ENCODE measurements around the gene GPAT3. TPM values are rescaled to one million over a fixed set of nuclear protein-coding genes. Genes with fewer than 3 reads are reported as not detected.
A peak's percentile ranks its signal among the peaks of the same experiment; 100 is the strongest.
"Not testable (repeated sequence)": the region's sequence is repeated elsewhere in the genome, so short reads cannot be mapped to it uniquely, and the experiment has no call there.

Gene GPAT3
- polyA plus RNA-seq, 4 donors: 12.9 to 22.4 (median 18.6) TPM

DNA sequence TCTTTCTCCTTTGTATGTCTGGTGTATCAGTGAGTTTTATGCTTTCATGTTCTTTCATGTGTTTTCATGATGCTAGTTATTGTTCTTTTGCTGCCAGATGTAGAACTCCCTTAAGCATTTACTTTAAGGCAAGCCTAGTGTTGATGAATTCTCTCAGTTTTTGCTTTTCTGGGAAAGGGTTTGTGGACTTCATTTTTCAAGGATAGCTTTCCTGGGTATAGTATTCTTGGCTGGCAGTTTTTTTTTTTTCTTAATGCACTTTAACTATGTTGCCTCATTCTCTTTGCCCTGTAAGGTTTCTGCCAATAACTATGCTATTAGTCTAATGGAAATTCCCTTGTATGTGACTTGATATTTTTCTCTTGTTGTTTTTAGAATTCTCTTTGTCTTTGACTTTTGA, 77.1 kb downstream of the GPAT3 start:
- no peak overlapping the region for H3K27ac ChIP-seq (ENCODE audit: low read depth in 1 of 3, low read length in 2 of 3)
- FAIRE-seq: no peak

DNA sequence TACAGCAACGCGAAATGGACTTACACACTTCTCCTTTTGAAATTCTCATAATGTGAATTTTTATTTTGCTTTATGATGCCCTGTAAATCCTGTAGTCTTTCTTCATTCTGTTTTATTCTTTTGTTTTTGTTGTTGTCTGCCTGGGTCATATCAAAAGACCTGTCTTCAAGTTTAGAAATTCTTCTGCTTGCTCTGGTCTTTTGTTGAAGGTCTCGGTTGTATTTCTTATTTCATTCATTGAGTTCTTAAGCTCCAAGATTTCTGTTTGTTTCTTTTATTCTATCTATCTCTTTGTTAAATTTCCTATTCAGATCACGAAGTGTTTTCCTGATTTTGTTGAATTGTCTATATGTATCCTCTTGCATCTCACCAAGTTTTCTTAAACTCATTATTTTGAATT, 78.1 kb downstream of the GPAT3 start:
- no peaks in the 10 kb centered on the region for H3K36me3 ChIP-seq (ENCODE audit: control insufficient read depth in 3 of 3, insufficient read depth in 2 of 3, low read depth in 1 of 3, low read length in 3 of 3)
- DNase-seq: no peak
- 89 to 94% (median 92%) methylated on average over 4 of the region's 4 CpGs for WGBS, 3 donors
- H3K9me3 ChIP-seq (ENCODE audit: control insufficient read depth in 2 of 2, insufficient read depth in 1 of 2, low read depth in 1 of 2, low read length in 1 of 2): peaks cover 0 to 19% of the 10 kb centered on the region in 2 donors
- peaks cover 0 to 10% (median 3%) of the 10 kb centered on the region in 3 donors for H3K4me1 ChIP-seq (ENCODE audit: control insufficient read depth in 3 of 3, insufficient read depth in 2 of 3, low read depth in 1 of 3, low read length in 2 of 3)
- H3K4me3 ChIP-seq (ENCODE audit: low read depth in 1 of 3, low read length in 3 of 3): no peak overlapping the region
- FAIRE-seq: no peak
- no peak overlapping the region for H3K27ac ChIP-seq (ENCODE audit: low read depth in 1 of 3, low read length in 2 of 3)
- H3K27me3 ChIP-seq (ENCODE audit: control insufficient read depth in 3 of 3, insufficient read depth in 3 of 3, low read length in 3 of 3): peaks cover 0 to 2% (median 0%) of the 10 kb centered on the region in 3 donors

More for the DNA sequence above, 77.1 kb downstream of the GPAT3 start:
- Histone ChIP-seq H3K4me1 (ENCODE audit: control insufficient read depth in 3 of 3, insufficient read depth in 2 of 3, low read depth in 1 of 3, low read length in 2 of 3) (peaks cover 0 to 2% (median 0%) of the 10 kb centered on the region in 3 donors), H3K27me3 (ENCODE audit: control insufficient read depth in 3 of 3, insufficient read depth in 3 of 3, low read length in 3 of 3) (peaks cover 0 to 2% (median 0%) of the 10 kb centered on the region in 3 donors), H3K36me3 (ENCODE audit: control insufficient read depth in 3 of 3, insufficient read depth in 2 of 3, low read depth in 1 of 3, low read length in 3 of 3) (no peaks in the 10 kb centered on the region), H3K4me3 (ENCODE audit: low read depth in 1 of 3, low read length in 3 of 3) (no peak overlapping the region), H3K9me3 (ENCODE audit: control insufficient read depth in 2 of 2, insufficient read depth in 1 of 2, low read depth in 1 of 2, low read length in 1 of 2) (peaks cover 0 to 19% of the 10 kb centered on the region in 2 donors)
- DNase-seq: no peak

DNA sequence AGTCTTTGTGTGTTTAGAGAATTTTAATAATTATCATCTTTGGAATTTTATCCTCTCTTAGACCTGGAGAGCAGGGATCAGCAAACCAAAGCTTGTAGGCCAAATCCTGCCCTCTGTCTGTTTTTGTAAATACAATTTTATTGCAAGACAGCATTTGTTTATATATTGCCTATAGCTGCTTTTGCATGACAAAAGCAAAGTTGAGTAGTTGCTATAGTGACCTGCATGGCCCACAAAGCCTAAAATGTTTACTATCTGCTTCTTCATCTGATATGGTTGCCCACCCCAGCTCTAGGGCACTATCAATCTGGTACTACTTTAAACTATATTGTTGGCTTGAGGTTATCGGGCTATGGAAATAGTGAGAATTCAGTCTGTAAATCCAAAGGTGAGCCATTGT, 80.3 kb downstream of the GPAT3 start:
- 27 to 96% (median 43%) methylated on average over 1 of the region's 1 CpG for WGBS, 3 donors

DNA sequence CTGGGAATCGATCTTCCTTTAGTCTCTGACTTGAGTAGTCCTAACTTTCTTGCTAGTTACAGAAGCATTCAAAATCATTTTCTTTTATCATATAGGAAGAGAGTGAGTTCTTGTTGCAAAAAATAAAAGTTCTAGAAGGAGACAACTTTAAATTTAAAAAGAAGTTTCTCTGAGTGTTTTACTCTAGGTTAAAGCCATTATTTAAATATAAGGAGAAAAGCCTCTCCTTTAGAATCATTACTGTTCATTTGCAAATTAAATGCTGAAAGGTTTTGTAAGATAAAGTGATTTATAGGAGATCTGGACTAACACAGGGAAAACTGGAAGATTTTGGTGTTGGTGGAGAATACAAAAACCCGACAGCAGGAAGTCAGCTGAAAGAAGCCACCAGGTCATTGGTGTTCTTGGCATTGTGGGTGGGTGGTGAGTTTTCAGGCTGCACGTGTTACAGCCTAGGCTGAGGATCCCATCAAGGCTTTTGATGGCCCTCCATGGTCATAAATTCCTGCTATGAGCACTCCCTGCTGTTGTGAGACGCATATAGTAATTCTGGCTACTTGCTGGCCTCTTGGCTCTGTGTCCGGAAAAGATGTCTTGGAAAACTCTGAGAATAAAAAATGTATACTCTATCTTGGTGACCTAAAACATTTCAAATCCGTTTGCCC, 81.6 kb downstream of the GPAT3 start:
- no peak overlapping the region for H3K27ac ChIP-seq (ENCODE audit: low read depth in 1 of 3, low read length in 2 of 3)
- FAIRE-seq (no peak), DNase-seq (no peak)

More for the DNA sequence above, 80.3 kb downstream of the GPAT3 start:
- H3K4me1 ChIP-seq (ENCODE audit: control insufficient read depth in 3 of 3, insufficient read depth in 2 of 3, low read depth in 1 of 3, low read length in 2 of 3): peaks cover 1 to 11% (median 3%) of the 10 kb centered on the region in 3 donors
- DNase-seq (no peak), FAIRE-seq (no peak)
- peaks cover 0 to 5% (median 0%) of the 10 kb centered on the region in 3 donors for H3K27me3 ChIP-seq (ENCODE audit: control insufficient read depth in 3 of 3, insufficient read depth in 3 of 3, low read length in 3 of 3)
- H3K4me3 ChIP-seq (ENCODE audit: low read depth in 1 of 3, low read length in 3 of 3): no peak overlapping the region
- peaks cover 0 to 22% of the 10 kb centered on the region in 2 donors for H3K9me3 ChIP-seq (ENCODE audit: control insufficient read depth in 2 of 2, insufficient read depth in 1 of 2, low read depth in 1 of 2, low read length in 1 of 2)
- H3K36me3 ChIP-seq (ENCODE audit: control insufficient read depth in 3 of 3, insufficient read depth in 2 of 3, low read depth in 1 of 3, low read length in 3 of 3): no peaks in the 10 kb centered on the region
- H3K27ac ChIP-seq (ENCODE audit: low read depth in 1 of 3, low read length in 2 of 3): no peak overlapping the region

DNA sequence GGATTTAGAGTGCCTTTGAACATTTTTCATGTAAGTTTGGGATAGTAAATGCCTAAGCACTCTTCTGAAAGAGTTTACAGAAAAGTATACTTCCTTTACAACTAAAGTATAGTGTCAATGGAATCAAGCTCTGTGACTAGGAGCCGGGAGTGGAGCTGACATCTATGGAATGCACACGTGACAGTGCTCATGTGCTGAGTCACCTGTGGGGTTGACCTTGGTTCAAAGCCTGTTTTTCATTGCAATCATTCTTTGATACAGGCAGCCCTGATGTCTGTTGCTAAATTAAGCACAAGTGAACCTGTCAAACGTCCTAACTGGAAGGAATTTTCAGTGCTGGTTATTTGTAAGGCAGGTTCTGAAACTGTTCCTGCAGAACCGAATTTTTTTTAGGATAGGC, 82.5 kb downstream of the GPAT3 start:
- Histone ChIP-seq H3K27me3 (ENCODE audit: control insufficient read depth in 3 of 3, insufficient read depth in 3 of 3, low read length in 3 of 3) (peaks cover 0 to 7% (median 0%) of the 10 kb centered on the region in 3 donors), H3K4me3 (ENCODE audit: low read depth in 1 of 3, low read length in 3 of 3) (no peak overlapping the region), H3K9me3 (ENCODE audit: control insufficient read depth in 2 of 2, insufficient read depth in 1 of 2, low read depth in 1 of 2, low read length in 1 of 2) (peaks cover 0 to 36% of the 10 kb centered on the region in 2 donors), H3K4me1 (ENCODE audit: control insufficient read depth in 3 of 3, insufficient read depth in 2 of 3, low read depth in 1 of 3, low read length in 2 of 3) (peaks cover 1 to 11% (median 3%) of the 10 kb centered on the region in 3 donors), H3K27ac (ENCODE audit: low read depth in 1 of 3, low read length in 2 of 3) (peak overlapping the region in 2 of 3 donors; percentile 56), H3K36me3 (ENCODE audit: control insufficient read depth in 3 of 3, insufficient read depth in 2 of 3, low read depth in 1 of 3, low read length in 3 of 3) (no peaks in the 10 kb centered on the region)
- 7 to 26% (median 10%) methylated on average over 4 of the region's 4 CpGs for WGBS, 3 donors
- no peak for FAIRE-seq
- peak; percentile 82 to 92 for DNase-seq

More for the DNA sequence above, 81.6 kb downstream of the GPAT3 start:
- H3K36me3 ChIP-seq (ENCODE audit: control insufficient read depth in 3 of 3, insufficient read depth in 2 of 3, low read depth in 1 of 3, low read length in 3 of 3): no peaks in the 10 kb centered on the region
- no peak overlapping the region for H3K4me3 ChIP-seq (ENCODE audit: low read depth in 1 of 3, low read length in 3 of 3)
- peaks cover 1 to 11% (median 3%) of the 10 kb centered on the region in 3 donors for H3K4me1 ChIP-seq (ENCODE audit: control insufficient read depth in 3 of 3, insufficient read depth in 2 of 3, low read depth in 1 of 3, low read length in 2 of 3)
- peaks cover 0 to 7% (median 0%) of the 10 kb centered on the region in 3 donors for H3K27me3 ChIP-seq (ENCODE audit: control insufficient read depth in 3 of 3, insufficient read depth in 3 of 3, low read length in 3 of 3)
- H3K9me3 ChIP-seq (ENCODE audit: control insufficient read depth in 2 of 2, insufficient read depth in 1 of 2, low read depth in 1 of 2, low read length in 1 of 2): peaks cover 0 to 30% of the 10 kb centered on the region in 2 donors
- 67 to 86% (median 78%) methylated on average over 6 of the region's 6 CpGs for WGBS, 3 donors

DNA sequence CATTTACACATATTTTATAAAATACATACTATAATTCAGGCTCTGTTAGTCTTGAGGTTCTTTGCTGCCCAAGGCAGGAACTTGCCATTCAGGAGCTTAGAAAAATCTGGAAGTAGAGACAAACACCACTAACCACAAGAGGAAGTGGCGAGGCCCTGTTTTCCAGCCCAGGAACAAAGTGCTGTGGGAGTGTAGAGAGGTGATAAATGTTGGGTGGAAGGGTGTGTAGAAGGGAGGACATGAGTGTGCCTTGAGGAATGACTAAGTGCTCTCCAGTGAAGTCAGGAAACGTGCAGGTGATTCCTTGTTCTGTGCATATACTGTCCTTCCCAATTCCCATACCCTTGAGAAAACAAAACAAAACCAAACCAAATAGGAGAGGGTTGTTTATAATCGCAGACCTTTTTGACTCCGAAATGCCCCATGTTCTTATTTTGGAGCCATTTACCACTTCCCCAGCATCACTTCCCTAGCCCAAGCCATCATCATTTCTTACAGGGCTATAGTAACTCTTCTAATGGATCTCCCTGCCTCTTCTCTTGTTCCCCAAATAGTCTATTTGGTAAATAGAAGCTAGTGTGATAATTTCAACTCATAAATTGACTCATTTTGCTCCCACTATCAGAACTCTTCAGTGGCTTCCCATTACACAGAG, 83.2 kb downstream of the GPAT3 start:
- Histone ChIP-seq H3K27ac (ENCODE audit: low read depth in 1 of 3, low read length in 2 of 3) (peak overlapping the region; percentile 30 to 46 (median 42)), H3K4me3 (ENCODE audit: low read depth in 1 of 3, low read length in 3 of 3) (no peak overlapping the region), H3K9me3 (ENCODE audit: control insufficient read depth in 2 of 2, insufficient read depth in 1 of 2, low read depth in 1 of 2, low read length in 1 of 2) (peaks cover 0 to 32% of the 10 kb centered on the region in 2 donors), H3K27me3 (ENCODE audit: control insufficient read depth in 3 of 3, insufficient read depth in 3 of 3, low read length in 3 of 3) (peaks cover 0 to 7% (median 0%) of the 10 kb centered on the region in 3 donors), H3K4me1 (ENCODE audit: control insufficient read depth in 3 of 3, insufficient read depth in 2 of 3, low read depth in 1 of 3, low read length in 2 of 3) (peaks cover 1 to 11% (median 3%) of the 10 kb centered on the region in 3 donors), H3K36me3 (ENCODE audit: control insufficient read depth in 3 of 3, insufficient read depth in 2 of 3, low read depth in 1 of 3, low read length in 3 of 3) (no peaks in the 10 kb centered on the region)
- WGBS, 3 donors: 37 to 54% (median 46%) methylated on average over 4 of the region's 4 CpGs
- FAIRE-seq (no peak), DNase-seq (peak in 1 of 2 donors; percentile 79)

DNA sequence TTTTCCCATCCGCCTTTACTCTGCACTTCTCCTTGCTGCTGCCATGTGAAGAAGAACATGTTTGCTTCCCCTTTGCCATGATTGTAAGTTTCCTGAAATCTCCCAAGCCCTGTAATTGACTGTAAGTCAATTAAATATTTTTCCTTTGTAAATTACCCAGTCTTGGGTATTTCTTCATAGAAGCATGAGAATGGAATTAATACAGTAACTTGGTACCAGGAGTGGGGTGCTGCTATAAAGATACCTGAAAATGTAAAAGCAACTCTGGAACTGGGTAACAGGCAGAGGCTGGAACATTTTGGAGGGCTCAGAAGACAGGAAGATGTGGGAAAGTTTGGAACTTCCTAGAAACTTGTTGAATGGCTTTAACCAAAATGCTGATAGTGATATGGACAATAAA, 86.2 kb downstream of the GPAT3 start:
- not testable (repeated sequence) for H3K36me3 ChIP-seq (ENCODE audit: control insufficient read depth in 3 of 3, insufficient read depth in 2 of 3, low read depth in 1 of 3, low read length in 3 of 3); FAIRE-seq; DNase-seq; H3K27me3 ChIP-seq (ENCODE audit: control insufficient read depth in 3 of 3, insufficient read depth in 3 of 3, low read length in 3 of 3); H3K4me3 ChIP-seq (ENCODE audit: low read depth in 1 of 3, low read length in 3 of 3); H3K27ac ChIP-seq (ENCODE audit: low read depth in 1 of 3, low read length in 2 of 3)
- Histone ChIP-seq H3K9me3 (ENCODE audit: control insufficient read depth in 2 of 2, insufficient read depth in 1 of 2, low read depth in 1 of 2, low read length in 1 of 2) (peaks cover 0 to 22% of the 10 kb centered on the region in 2 donors), H3K4me1 (ENCODE audit: control insufficient read depth in 3 of 3, insufficient read depth in 2 of 3, low read depth in 1 of 3, low read length in 2 of 3) (peaks cover 1 to 11% (median 3%) of the 10 kb centered on the region in 3 donors)
- 90 to 95% (median 94%) methylated on average over 1 of the region's 1 CpG for WGBS, 3 donors

DNA sequence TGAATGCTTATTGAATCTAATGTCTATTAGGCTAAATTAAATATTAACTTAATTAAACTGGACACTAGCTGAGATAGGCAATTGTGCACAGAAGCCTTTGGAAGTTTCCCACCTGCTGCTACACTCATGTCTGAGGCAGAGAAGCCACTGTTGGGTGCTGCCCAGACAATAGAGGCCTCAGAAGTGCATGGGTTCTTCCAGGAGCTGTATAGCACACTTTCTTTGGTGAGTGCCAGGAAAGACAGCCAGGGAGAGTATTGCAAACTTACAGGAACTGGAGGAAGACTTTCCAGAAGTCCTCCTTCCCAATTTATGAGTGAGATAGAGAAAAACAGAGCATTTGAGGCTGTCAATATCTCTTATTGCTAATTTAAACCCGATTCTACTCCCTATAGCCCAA, 89.9 kb downstream of the GPAT3 start:
- 74 to 83% (median 77%) methylated on average over 1 of the region's 1 CpG for WGBS, 3 donors
- H3K4me1 ChIP-seq (ENCODE audit: control insufficient read depth in 3 of 3, insufficient read depth in 2 of 3, low read depth in 1 of 3, low read length in 2 of 3): peaks cover 0 to 7% (median 0%) of the 10 kb centered on the region in 3 donors
- FAIRE-seq (no peak), DNase-seq (no peak)
- H3K27ac ChIP-seq (ENCODE audit: low read depth in 1 of 3, low read length in 2 of 3): peak overlapping the region in 1 of 3 donors; percentile 14
- no peaks in the 10 kb centered on the region for H3K36me3 ChIP-seq (ENCODE audit: control insufficient read depth in 3 of 3, insufficient read depth in 2 of 3, low read depth in 1 of 3, low read length in 3 of 3)
- peaks cover 0 to 5% (median 0%) of the 10 kb centered on the region in 3 donors for H3K27me3 ChIP-seq (ENCODE audit: control insufficient read depth in 3 of 3, insufficient read depth in 3 of 3, low read length in 3 of 3)
- no peak overlapping the region for H3K4me3 ChIP-seq (ENCODE audit: low read depth in 1 of 3, low read length in 3 of 3)
- peaks cover 0 to 33% of the 10 kb centered on the region in 2 donors for H3K9me3 ChIP-seq (ENCODE audit: control insufficient read depth in 2 of 2, insufficient read depth in 1 of 2, low read depth in 1 of 2, low read length in 1 of 2)

Data from small intestine (tissue), 7 donors.